K562 (cell line): ENCODE data around the gene SBF1. TPM values are rescaled to one million over a fixed set of nuclear protein-coding genes. Genes with fewer than 3 reads are reported as not detected.

Experiments used
- ATAC-seq: fragments of 200-7000 bp; cut with Tn5 transposase; 3 replicates; pipeline ENCODE4 v1.9.1; 2020; ENCODE audit warnings: moderate library complexity
- BruUV-seq: library from RNA; stranded (reverse); fragments of 400-500 nt; replicated peaks from 2 replicates; lab custom pipeline; 2021; lab: Mats Ljungman, UMichigan
- CTCF ChIA-PET: fragments of 300-600 bp; formaldehyde crosslinking; extraction: SDS; loops from one replicate; lab custom pipeline; 2021; ENCODE audit warnings: low intra/inter-chr PET ratio; lab: Yijun Ruan, JAX
- POLR2A ChIA-PET: fragments of 300-600, 350-650 bp; sonication (Branson Sonifier 250); formaldehyde crosslinking; extraction: SDS; loops from one replicate; lab custom pipeline; 2021; ENCODE audit warnings: antibody characterized with exemption, inconsistent platforms; lab: Yijun Ruan, JAX
- DNase-seq, 4 experiments: peaks; one replicate each; pipeline versions ENCODE4 v3.0.0 to v3.0.0-alpha.2; 2011 to 2018; ENCODE audit warnings: low spot score in 3 of 4, mixed read lengths in 3 of 4; ENCODE audit errors: extremely low read depth in 1 of 4
- FAIRE-seq: peaks from 2 replicates; lab custom pipeline; 2011; peaks lifted over from hg19 to GRCh38; lab: Jason Lieb, UNC
- H2AFZ ChIP-seq: 2 replicates; pipeline ENCODE4 v1.6.0; 2011; ENCODE audit warnings: low read depth, low read length, control low read depth, inconsistent platforms
- H3K27ac ChIP-seq: fragments of 200-600 bp; 3 replicates; pipeline ENCODE4 v1.8.0; 2011; ENCODE audit warnings: low read depth, mild to moderate bottlenecking, control low read depth, inconsistent platforms, low read length, moderate library complexity, mixed read lengths; ENCODE audit errors: extremely low read depth
- H3K27me3 ChIP-seq, 2 experiments: fragments of 300-600 bp in 1 of 2; 2 replicates in 1 of 2; 3 replicates in 1 of 2; pipeline versions ENCODE4 v1.6.0 to v1.8.0; 2011; ENCODE audit warnings: inconsistent platforms in 2 of 2, low read length in 2 of 2, mild to moderate bottlenecking in 1 of 2, mixed read lengths in 1 of 2, moderate library complexity in 1 of 2; ENCODE audit not compliant: control insufficient read depth in 2 of 2, insufficient read depth in 2 of 2
- H3K36me3 ChIP-seq: fragments of 300-600 bp; 3 replicates; pipeline ENCODE4 v1.8.0; 2011; ENCODE audit warnings: mild to moderate bottlenecking, low read length, inconsistent platforms; ENCODE audit not compliant: control insufficient read depth, insufficient read depth
- H3K4me1 ChIP-seq, 2 experiments: fragments of 200-600 bp in 1 of 2; replicated peaks in 1 of 2; 2 replicates in 1 of 2; 3 replicates in 1 of 2; pipeline versions ENCODE4 v1.5.1 to v1.8.0; 2011; ENCODE audit warnings: inconsistent platforms in 2 of 2, low read length in 2 of 2, mild to moderate bottlenecking in 1 of 2, mixed read lengths in 1 of 2, moderate library complexity in 1 of 2; ENCODE audit not compliant: control insufficient read depth in 2 of 2, insufficient read depth in 2 of 2
- H3K4me2 ChIP-seq: 2 replicates; pipeline ENCODE4 v1.6.1; 2011; ENCODE audit warnings: low read length, control low read depth, inconsistent platforms, mixed read lengths; ENCODE audit not compliant: insufficient read depth
- H3K4me3 ChIP-seq: fragments of 200-600 bp; sonication (generic), shearing (Covaris generic); 2 replicates; pipeline ENCODE4 v1.5.1; 2016; ENCODE audit warnings: control low read depth, inconsistent platforms
- H3K79me2 ChIP-seq: fragments of 200-600 bp; 3 replicates; pipeline ENCODE4 v1.8.0; 2011; ENCODE audit warnings: low read length, inconsistent platforms; ENCODE audit not compliant: control insufficient read depth, insufficient read depth
- H3K9ac ChIP-seq, 2 experiments: 2 replicates each; pipeline versions ENCODE4 v1.6.0 to v1.6.1; 2011; ENCODE audit warnings: low read depth in 2 of 2, low read length in 2 of 2, control low read depth in 1 of 2, inconsistent platforms in 1 of 2, mild to moderate bottlenecking in 1 of 2, mixed read lengths in 1 of 2; ENCODE audit not compliant: insufficient read depth in 1 of 2
- H3K9me1 ChIP-seq: one replicate; pipeline ENCODE4 v1.6.0; 2011; ENCODE audit warnings: inconsistent platforms, mild to moderate bottlenecking, low read length, moderate library complexity; ENCODE audit not compliant: control insufficient read depth, insufficient read depth
- H3K9me3 ChIP-seq: replicated peaks from 2 replicates; pipeline ENCODE4 v1.5.1; 2011; ENCODE audit warnings: low read depth, low read length, inconsistent platforms; ENCODE audit not compliant: control insufficient read depth, insufficient read depth
- H4K20me1 ChIP-seq: replicated peaks from 2 replicates; pipeline ENCODE4 v1.6.1; 2011; ENCODE audit warnings: low read length, inconsistent platforms, mixed read lengths; ENCODE audit not compliant: control insufficient read depth, insufficient read depth
- CEBPG ChIP-seq, 3 experiments: fragments of 200-800 bp in 1 of 3; sonication (Bioruptor generic) in 1 of 3; sonication (generic) in 1 of 3; formaldehyde crosslinking in 1 of 3; IDR thresholded peaks in 2 of 3; conservative IDR thresholded peaks in 1 of 3; 2 replicates each; pipeline versions ENCODE4 v1.6.1 to v1.8.0; 2016 to 2022; ENCODE audit warnings: missing compliant biosample characterization in 2 of 3, missing genetic modification characterization in 2 of 3, mild to moderate bottlenecking in 1 of 3, missing genetic modification reagents in 1 of 3
- CUX1 ChIP-seq: fragments of 200-800 bp; sonication (Bioruptor generic); IDR thresholded peaks from 2 replicates; pipeline ENCODE4 v1.6.1; 2016; ENCODE audit warnings: missing genetic modification characterization, missing compliant biosample characterization
- EP400 ChIP-seq: fragments of 450-650 bp; IDR thresholded peaks from 2 replicates; pipeline ENCODE4 v1.6.1; 2017; ENCODE audit warnings: antibody characterized with exemption, mild to moderate bottlenecking, moderate library complexity
- MAFG ChIP-seq: fragments of 450-650 bp; conservative IDR thresholded peaks from 2 replicates; pipeline ENCODE4 v1.6.1; 2016; ENCODE audit warnings: missing genetic modification characterization, missing compliant biosample characterization
- MXD1 ChIP-seq: fragments of 250-450 bp; sonication (Bioruptor Pico); IDR thresholded peaks from 2 replicates; pipeline ENCODE4 v1.8.0; 2021; ENCODE audit warnings: borderline replicate concordance, mild to moderate bottlenecking, moderate library complexity; ENCODE audit not compliant: poor library complexity, severe bottlenecking
- WGBS: fragments of 100-300 bp; shearing (Covaris generic); methylation state at CpG from one replicate; pipeline ENCODE4 v1.1.6; 2016; ENCODE audit warnings: low coverage, mixed read lengths; ENCODE audit not compliant: insufficient coverage; ENCODE audit errors: missing lambda C conversion rate; 5-methylcytosine and 5-hydroxymethylcytosine counted together
- in situ Hi-C: fragments of 300-500 bp; cut with MboI; formaldehyde crosslinking; loops from 4 replicates; pipeline ENCODE4 v1.15.0; 2018; ENCODE audit warnings: inconsistent platforms, mixed read lengths
- intact Hi-C: fragments of 100-400 bp; cut with micrococcal nuclease; formaldehyde crosslinking; loops from 2 replicates; pipeline ENCODE4 v1.14.2; 2022
- polyA plus RNA-seq, 8 experiments: library from polyadenylated mRNA; depleted of rRNA in 4 of 8; stranded (reverse) in 5 of 8; unstranded in 3 of 8; fragments of >200 nt; fragmentation: Nextera tagmentation in 2 of 8; fragmentation: Illumina TruSeq in 1 of 8; extraction: Ambion mirVana in 2 of 8; extraction: Trizol in 1 of 8; gene quantifications; 2 replicates each; pipeline versions ENCODE4 v1.2.1 to v1.2.3, GENCODE V29; 2011 to 2014; ENCODE audit warnings: inconsistent platforms in 1 of 8, missing spikeins in 1 of 8
- total RNA-seq, 7 experiments: library from RNA; depleted of rRNA in 6 of 7; stranded (reverse); fragments of >200 nt in 6 of 7; fragmentation: Illumina TruSeq in 2 of 7; extraction: Trizol in 2 of 7; gene quantifications; 2 replicates each; pipeline versions ENCODE4 v1.2.1 to v1.2.3, GENCODE V29; 2011 to 2021; ENCODE audit warnings: low replicate concordance in 1 of 7

The SBF1 gene
- total and polyA plus RNA-seq, 9 of the 15 experiments (the other 6 are each of a cell fraction or from before 2014, with no cell fraction given), result 0.44 to 50.4 (median 11.4) TPM

GRCh38 chr22:50468626-50469025 is 6.2 kb downstream of the SBF1 start:
- peaks cover 50% of the 10 kb centered on the region for H3K79me2 ChIP-seq
- CTCF ChIA-PET, result no interaction called here
- WGBS, result no CpG with 5 or more reads among the region's 8 CpGs
- H3K27me3 ChIP-seq, result no peaks in the 10 kb centered on the region
- no peak for ATAC-seq
- H2AFZ ChIP-seq, result no peak overlapping the region
- TF ChIP-seq EP400, result no peak
- TF ChIP-seq MXD1 (CRISPR knock-in tag), result no peak
- TF ChIP-seq, all 486 proteins: peak for 0
- H3K4me2 ChIP-seq, result no peak overlapping the region
- peaks cover 8% of the 10 kb centered on the region for H3K9me1 ChIP-seq
- POLR2A ChIA-PET, result interaction anchor here (0.7 to 1.0 kb wide), 2 partner anchors 11 to 812 kb away, joined by 3 to 4 read pairs; no protein-coding TSS in a partner anchor
- no peaks in the 10 kb centered on the region for H3K9me3 ChIP-seq
- in situ Hi-C loops (no loop called here), intact Hi-C loops (no loop called here)
- H4K20me1 ChIP-seq, result peaks cover 32% of the 10 kb centered on the region
- DNase-seq, result no peak
- H3K4me3 ChIP-seq, result no peak overlapping the region
- peaks cover 21 to 34% of the 10 kb centered on the region in 2 experiments for H3K4me1 ChIP-seq
- BruUV-seq, result no TSS peak
- H3K36me3 ChIP-seq, result peaks cover 28% of the 10 kb centered on the region; the same call in 1 of the 3 replicates
- H3K27ac ChIP-seq, result no peak overlapping the region
- H3K9ac ChIP-seq, result no peak overlapping the region
- FAIRE-seq, result no peak

GRCh38 chr22:50467773-50468440 is 6.9 kb downstream of the SBF1 start:
- peaks cover 8% of the 10 kb centered on the region for H3K9me1 ChIP-seq
- no peak for DNase-seq
- peaks cover 43% of the 10 kb centered on the region for H3K79me2 ChIP-seq
- no peaks in the 10 kb centered on the region for H3K9me3 ChIP-seq
- POLR2A ChIA-PET, result interaction anchor here (0.9 to 1.0 kb wide), 2 partner anchors 16 to 18 kb away, joined by 3 read pairs; no protein-coding TSS in a partner anchor
- peaks cover 25% of the 10 kb centered on the region for H4K20me1 ChIP-seq
- no TSS peak for BruUV-seq
- H3K4me3 ChIP-seq, result no peak overlapping the region
- in situ Hi-C loops, result no loop called here
- no peak for FAIRE-seq
- peaks cover 16 to 27% of the 10 kb centered on the region in 2 experiments for H3K4me1 ChIP-seq
- intact Hi-C loops, result no loop called here
- H3K4me2 ChIP-seq, result no peak overlapping the region
- TF ChIP-seq CUX1 (CRISPR knock-in tag) (no peak), CEBPG (CRISPR knock-in tag; IDR thresholded peaks at IDR 0.05) (no peak), CEBPG (tag; conservative IDR thresholded peaks at IDR 0.05 in 1 of 2, IDR thresholded peaks at IDR 0.05 in 1 of 2) (no peak), MAFG (tag) (no peak)
- TF ChIP-seq, all 486 proteins: peak for 0
- H3K27ac ChIP-seq, result no peak overlapping the region
- H2AFZ ChIP-seq, result no peak overlapping the region
- WGBS, result 90% methylated on average over 7 of the region's 22 CpGs
- no peak overlapping the region for H3K9ac ChIP-seq
- no peak for ATAC-seq
- no peaks in the 10 kb centered on the region for H3K27me3 ChIP-seq
- CTCF ChIA-PET, result no interaction called here
- H3K36me3 ChIP-seq, result peaks cover 33% of the 10 kb centered on the region; the same call in 1 of the 3 replicates
